PFSK-1 (cell line): ENCODE results near the gene HBA2.

Experiments used
- FOXP2 ChIP-seq: optimal IDR thresholded peaks from 2 replicates; pipeline ENCODE3; 2011; ENCODE audit warnings: borderline replicate concordance, control low read depth, inconsistent platforms; ENCODE audit not compliant: insufficient read depth; ENCODE audit errors: extremely low read length, extremely low read depth
- POLR2AphosphoS5 ChIP-seq: IDR thresholded peaks from 2 replicates; pipeline ENCODE4 v1.6.1; 2012; ENCODE audit warnings: low read depth, mild to moderate bottlenecking, control low read depth, low read length, moderate library complexity
- SIN3A ChIP-seq: IDR thresholded peaks from 2 replicates; pipeline ENCODE4 v1.6.1; 2012; ENCODE audit warnings: mild to moderate bottlenecking, low read length, moderate library complexity, borderline replicate concordance; ENCODE audit not compliant: insufficient read depth
- TAF1 ChIP-seq: IDR thresholded peaks from 2 replicates; pipeline ENCODE4 v1.6.1; 2012; ENCODE audit warnings: low read length, control low read depth, borderline replicate concordance; ENCODE audit not compliant: insufficient read depth
- TF ChIP-seq, protein P1 (sequence below), 2 experiments: IDR thresholded peaks; 2 replicates each; pipeline versions ENCODE4 v1.6.1 to v1.8.0; 2011 to 2012; ENCODE audit warnings: low read depth in 2 of 2, low read length in 2 of 2, control low read depth in 1 of 2, inconsistent platforms in 1 of 2, mild to moderate bottlenecking in 1 of 2, moderate library complexity in 1 of 2; ENCODE audit not compliant: insufficient read depth in 1 of 2

HBA2 gene

DNA sequence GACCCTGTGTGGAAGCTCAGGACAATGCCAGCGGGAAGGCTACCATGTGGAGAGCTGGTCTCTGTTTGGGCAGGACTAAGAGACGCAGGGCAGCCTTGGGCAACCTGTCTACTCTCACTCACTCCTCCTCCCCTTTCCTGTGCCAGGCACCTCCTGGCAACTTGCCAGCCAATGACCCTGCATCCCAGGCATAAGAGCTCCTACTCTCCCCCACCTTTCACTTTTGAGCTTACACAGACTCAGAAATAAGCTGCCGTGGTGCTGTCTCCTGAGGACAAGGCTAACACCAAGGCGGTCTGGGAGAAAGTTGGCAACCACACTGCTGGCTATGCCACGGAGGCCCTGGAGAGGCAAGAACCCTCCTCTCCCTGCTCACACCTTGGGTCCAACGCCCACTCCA lies 4.3 kb upstream of the HBA2 start:
- TF ChIP-seq SIN3A, result no peak
- TF ChIP-seq TAF1, result no peak
- no peak for TF ChIP-seq FOXP2
- TF ChIP-seq POLR2AphosphoS5, result no peak
- TF ChIP-seq, protein P1, sequence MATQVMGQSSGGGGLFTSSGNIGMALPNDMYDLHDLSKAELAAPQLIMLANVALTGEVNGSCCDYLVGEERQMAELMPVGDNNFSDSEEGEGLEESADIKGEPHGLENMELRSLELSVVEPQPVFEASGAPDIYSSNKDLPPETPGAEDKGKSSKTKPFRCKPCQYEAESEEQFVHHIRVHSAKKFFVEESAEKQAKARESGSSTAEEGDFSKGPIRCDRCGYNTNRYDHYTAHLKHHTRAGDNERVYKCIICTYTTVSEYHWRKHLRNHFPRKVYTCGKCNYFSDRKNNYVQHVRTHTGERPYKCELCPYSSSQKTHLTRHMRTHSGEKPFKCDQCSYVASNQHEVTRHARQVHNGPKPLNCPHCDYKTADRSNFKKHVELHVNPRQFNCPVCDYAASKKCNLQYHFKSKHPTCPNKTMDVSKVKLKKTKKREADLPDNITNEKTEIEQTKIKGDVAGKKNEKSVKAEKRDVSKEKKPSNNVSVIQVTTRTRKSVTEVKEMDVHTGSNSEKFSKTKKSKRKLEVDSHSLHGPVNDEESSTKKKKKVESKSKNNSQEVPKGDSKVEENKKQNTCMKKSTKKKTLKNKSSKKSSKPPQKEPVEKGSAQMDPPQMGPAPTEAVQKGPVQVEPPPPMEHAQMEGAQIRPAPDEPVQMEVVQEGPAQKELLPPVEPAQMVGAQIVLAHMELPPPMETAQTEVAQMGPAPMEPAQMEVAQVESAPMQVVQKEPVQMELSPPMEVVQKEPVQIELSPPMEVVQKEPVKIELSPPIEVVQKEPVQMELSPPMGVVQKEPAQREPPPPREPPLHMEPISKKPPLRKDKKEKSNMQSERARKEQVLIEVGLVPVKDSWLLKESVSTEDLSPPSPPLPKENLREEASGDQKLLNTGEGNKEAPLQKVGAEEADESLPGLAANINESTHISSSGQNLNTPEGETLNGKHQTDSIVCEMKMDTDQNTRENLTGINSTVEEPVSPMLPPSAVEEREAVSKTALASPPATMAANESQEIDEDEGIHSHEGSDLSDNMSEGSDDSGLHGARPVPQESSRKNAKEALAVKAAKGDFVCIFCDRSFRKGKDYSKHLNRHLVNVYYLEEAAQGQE (IDR thresholded peaks at IDR 0.05; ENCODE audit: insufficient read depth in 1 of 2, low read depth in 2 of 2, low read length in 2 of 2), result no peak

DNA sequence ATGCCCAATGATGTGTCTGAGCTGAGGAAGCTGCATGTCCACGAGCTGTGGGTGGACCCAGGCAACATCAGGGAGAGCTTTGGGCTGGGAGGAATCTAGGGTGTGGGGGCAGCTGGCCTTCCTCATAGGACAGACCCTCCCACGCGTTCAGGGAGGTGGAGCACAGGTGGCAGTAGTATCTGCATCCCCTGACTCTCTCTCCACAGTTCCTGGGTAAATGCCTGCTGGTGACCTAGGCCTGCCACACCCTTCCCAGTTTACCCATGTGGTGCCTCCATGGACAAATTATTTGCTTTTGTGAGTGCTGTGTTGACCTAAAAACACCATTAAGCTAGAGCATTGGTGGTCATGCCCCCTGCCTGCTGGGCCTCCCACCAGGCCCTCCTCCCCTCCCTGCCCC lies 3.7 kb upstream of the HBA2 start:
- TF ChIP-seq, protein P1 (IDR thresholded peaks at IDR 0.05; ENCODE audit: insufficient read depth in 1 of 2, low read depth in 2 of 2, low read length in 2 of 2), result 0 out of 4 replicates have a peak, but pooled peaks of 1 of the 2 experiments have one; percentile 27
- no peak for TF ChIP-seq TAF1

DNA sequence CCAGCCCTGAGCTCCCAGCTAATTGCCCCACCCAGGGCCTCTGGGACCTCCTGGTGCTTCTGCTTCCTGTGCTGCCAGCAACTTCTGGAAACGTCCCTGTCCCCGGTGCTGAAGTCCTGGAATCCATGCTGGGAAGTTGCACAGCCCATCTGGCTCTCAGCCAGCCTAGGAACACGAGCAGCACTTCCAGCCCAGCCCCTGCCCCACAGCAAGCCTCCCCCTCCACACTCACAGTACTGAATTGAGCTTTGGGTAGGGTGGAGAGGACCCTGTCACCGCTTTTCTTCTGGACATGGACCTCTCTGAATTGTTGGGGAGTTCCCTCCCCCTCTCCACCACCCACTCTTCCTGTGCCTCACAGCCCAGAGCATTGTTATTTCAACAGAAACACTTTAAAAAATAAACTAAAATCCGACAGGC lies 2.6 kb upstream of the HBA2 start:
- TF ChIP-seq, protein P1 (IDR thresholded peaks at IDR 0.05; ENCODE audit: insufficient read depth in 1 of 2, low read depth in 2 of 2, low read length in 2 of 2), result peak; percentile 80 to 89

DNA sequence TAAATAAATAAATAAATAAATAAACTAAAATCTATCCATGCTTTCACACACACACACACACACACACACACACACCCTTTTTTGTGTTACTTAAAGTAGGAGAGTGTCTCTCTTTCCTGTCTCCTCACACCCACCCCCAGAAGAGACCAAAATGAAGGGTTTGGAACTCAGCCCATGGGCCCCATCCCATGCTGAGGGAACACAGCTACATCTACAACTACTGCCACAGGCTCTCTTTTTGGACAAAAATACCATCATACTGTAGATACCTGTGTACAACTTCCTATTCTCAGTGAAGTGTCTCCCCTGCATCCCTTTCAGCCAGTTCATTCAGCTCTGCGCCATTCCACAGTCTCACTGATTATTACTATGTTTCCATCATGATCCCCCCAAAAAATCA lies 1.9 kb upstream of the HBA2 start:
- TF ChIP-seq FOXP2 (no peak), SIN3A (no peak), TAF1 (no peak), POLR2AphosphoS5 (no peak)
- TF ChIP-seq, protein P1 (IDR thresholded peaks at IDR 0.05; ENCODE audit: insufficient read depth in 1 of 2, low read depth in 2 of 2, low read length in 2 of 2), result no peak

DNA sequence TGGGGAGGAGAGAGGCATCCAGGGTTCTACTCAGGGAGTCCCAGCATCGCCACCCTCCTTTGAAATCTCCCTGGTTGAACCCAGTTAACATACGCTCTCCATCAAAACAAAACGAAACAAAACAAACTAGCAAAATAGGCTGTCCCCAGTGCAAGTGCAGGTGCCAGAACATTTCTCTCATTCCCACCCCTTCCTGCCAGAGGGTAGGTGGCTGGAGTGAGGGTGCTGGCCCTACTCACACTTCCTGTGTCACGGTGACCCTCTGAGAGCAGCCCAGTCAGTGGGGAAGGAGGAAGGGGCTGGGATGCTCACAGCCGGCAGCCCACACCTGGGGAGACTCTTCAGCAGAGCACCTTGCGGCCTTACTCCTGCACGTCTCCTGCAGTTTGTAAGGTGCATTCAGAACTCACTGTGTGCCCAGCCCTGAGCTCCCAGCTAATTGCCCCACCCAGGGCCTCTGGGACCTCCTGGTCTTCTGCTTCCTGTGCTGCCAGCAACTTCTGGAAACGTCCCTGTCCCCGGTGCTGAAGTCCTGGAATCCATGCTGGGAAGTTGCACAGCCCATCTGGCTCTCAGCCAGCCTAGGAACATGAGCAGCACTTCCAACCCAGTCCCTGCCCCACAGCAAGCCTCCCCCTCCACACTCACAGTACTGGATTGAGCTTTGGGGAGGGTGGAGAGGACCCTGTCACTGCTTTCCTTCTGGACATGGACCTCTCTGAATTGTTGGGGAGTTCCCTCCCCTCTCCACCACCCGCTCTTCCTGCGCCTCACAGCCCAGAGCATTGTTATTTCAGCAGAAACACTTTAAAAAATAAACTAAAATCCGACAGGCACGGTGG lies 1.5 kb downstream of the HBA2 start:
- TF ChIP-seq, protein P1 (IDR thresholded peaks at IDR 0.05; ENCODE audit: insufficient read depth in 1 of 2, low read depth in 2 of 2, low read length in 2 of 2), result peak; percentile 65 to 82
